ENCODE results near the gene KCND3.

KCND3 gene

GRCh38 chr1:111989531-111990025 is at the start of gene KCND3:
KCND3 (minus strand) TSS chr1:111989668.
- peak; percentile 21 for DNase-seq

GRCh38 chr1:112034277-112034676 is 44.8 kb upstream of the KCND3 start:
- no peak for DNase-seq

GRCh38 chr1:112033439-112034120 is 44.1 kb upstream of the KCND3 start:
- DNase-seq = no peak

GRCh38 chr1:112030157-112030556 is 40.7 kb upstream of the KCND3 start:
- no peak for DNase-seq

- no peak for DNase-seq
These were observed 38.2 kb upstream of the KCND3 start for GRCh38 chr1:112027696-112028095.

- no peak for DNase-seq
These were observed 37.0 kb upstream of the KCND3 start for GRCh38 chr1:112026501-112026900.

- DNase-seq = no peak
These were observed 36.5 kb upstream of the KCND3 start for GRCh38 chr1:112026016-112026415.

- no peak for DNase-seq
These were observed 31.8 kb upstream of the KCND3 start for GRCh38 chr1:112021263-112021662.

- DNase-seq = no peak
These were observed 27.7 kb upstream of the KCND3 start for GRCh38 chr1:112017183-112017582.

GRCh38 chr1:112012823-112013222 is 23.4 kb upstream of the KCND3 start:
- DNase-seq = no peak

GRCh38 chr1:112011202-112011601 is 21.7 kb upstream of the KCND3 start:
- DNase-seq = no peak

GRCh38 chr1:112007169-112007568 is 17.7 kb upstream of the KCND3 start:
- DNase-seq = no peak

GRCh38 chr1:112006416-112007025 is 17.1 kb upstream of the KCND3 start:
- no peak for DNase-seq

- no peak for DNase-seq
These were observed 14.6 kb upstream of the KCND3 start for GRCh38 chr1:112004076-112004475.

- no peak for DNase-seq
These were observed 13.0 kb upstream of the KCND3 start for GRCh38 chr1:112002514-112002913.

- no peak for DNase-seq
These were observed 12.0 kb upstream of the KCND3 start for GRCh38 chr1:112001436-112001835.

GRCh38 chr1:112000048-112000447 is 10.6 kb upstream of the KCND3 start:
- DNase-seq = no peak

- no peak for DNase-seq
These were observed 8.9 kb upstream of the KCND3 start for GRCh38 chr1:111998332-111998731.

GRCh38 chr1:111992476-111992875 is 3.0 kb upstream of the KCND3 start:
- no peak for DNase-seq

GRCh38 chr1:111990878-111991718 is 1.6 kb upstream of the KCND3 start:
- peak; percentile 73 for DNase-seq

GRCh38 chr1:111990026-111990877 is 784 bp upstream of the KCND3 start:
- peak; percentile 21 for DNase-seq

- no peak for DNase-seq
These were observed 570 bp downstream of the KCND3 start for GRCh38 chr1:111988743-111989453.

Data from NCI-H2171 (cell line).